Cardiac fibroblast (primary cell): ENCODE measurements around the gene ATP11A.

Experiments used
- DNase-seq, 2 donors: peaks; one replicate each; pipeline versions ENCODE4 v3.0.0 to v3.0.0-alpha.2; 2010; ENCODE audit warnings: low read depth in 2 of 2
- H3K4me3 ChIP-seq, 2 donors: replicated peaks in 1 of 2; 1 replicate in 1 of 2; 2 replicates in 1 of 2; pipeline ENCODE4 v1.5.1; 2011; ENCODE audit warnings: low read depth in 2 of 2, low read length in 2 of 2, mild to moderate bottlenecking in 2 of 2, moderate library complexity in 1 of 2
- CTCF ChIP-seq: IDR thresholded peaks from one replicate; pipeline ENCODE4 v1.5.1; 2011; ENCODE audit warnings: low read depth, mild to moderate bottlenecking, low read length, inconsistent platforms

The ATP11A gene

DNA sequence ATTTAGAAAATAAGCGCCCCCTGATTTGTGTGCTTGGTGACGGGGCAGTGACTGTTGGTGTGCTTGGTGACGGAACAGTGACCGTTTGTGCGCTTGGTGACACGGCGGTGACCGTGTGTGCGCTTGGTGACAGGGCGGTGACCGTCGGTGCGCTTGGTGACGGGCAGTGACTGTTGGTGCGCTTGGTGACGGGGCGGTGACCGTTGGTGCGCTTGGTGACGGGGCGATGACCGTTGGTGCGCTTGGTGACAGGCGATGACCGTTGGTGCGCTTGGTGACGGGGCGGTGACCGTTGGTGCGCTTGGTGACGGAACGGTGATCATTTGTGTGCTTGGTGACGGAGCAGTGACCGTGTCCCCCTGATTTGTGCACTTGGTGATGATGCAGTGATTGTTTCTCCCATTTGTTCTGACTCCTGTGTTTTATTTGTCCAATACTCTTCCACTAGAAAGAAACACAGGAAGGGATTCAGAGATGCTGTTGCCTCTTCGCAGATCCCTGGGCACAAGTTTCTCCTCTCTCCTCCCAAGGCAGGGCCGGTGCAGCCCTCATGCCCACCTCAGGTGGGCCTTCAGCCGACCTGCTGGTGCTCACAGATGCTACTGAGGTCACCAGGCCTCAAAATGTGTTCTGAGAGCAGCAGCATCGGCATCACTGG is 128.3 kb downstream of the ATP11A start:
- DNase-seq, result no peak
- H3K4me3 ChIP-seq, result no peak overlapping the region
- no peak for TF ChIP-seq CTCF

DNA sequence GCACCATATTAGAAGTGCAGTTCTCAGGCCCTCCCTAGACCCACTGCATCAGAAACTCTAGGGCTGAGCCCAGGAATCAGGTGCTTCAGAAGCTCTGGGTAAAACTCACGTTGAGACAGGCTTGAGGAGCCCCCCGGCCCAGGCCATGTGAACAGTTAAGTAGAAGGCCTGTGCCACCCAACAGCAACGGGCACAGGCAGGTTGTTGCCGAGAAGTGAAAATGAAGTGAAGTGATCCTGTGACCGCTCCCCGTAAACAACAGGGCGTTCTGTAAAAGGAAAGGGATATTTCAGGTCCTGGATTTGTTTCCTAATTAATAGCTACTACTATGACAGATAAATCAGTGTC is 128.8 kb downstream of the ATP11A start:
- no peak for DNase-seq
- H3K4me3 ChIP-seq, result no peak overlapping the region
- no peak for TF ChIP-seq CTCF

- TF ChIP-seq CTCF, result no peak
- no peak overlapping the region for H3K4me3 ChIP-seq
- no peak for DNase-seq
Measured at GRCh38 chr13:112819111-112819510, 129.3 kb downstream of the ATP11A start.

DNA sequence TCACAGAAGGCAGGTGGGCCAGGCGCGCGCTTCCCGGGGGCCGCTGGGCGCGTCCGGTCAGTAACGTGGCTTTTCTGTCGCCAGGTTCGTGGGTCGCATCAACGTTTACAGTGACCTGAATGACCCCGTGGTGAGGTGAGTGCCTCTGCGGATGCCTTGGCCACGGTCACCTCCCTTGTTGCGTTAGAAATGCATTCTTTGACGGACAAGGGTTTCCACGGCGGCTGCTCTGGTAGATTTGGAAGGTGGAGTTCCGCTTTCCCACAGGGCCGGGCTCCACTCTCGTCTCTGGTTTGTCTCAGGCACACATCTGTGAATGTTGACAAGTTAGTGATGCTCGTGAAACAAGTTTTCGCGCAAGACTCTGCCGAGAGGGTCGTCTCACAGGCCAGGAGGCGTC is 130.0 kb downstream of the ATP11A start:
- H3K4me3 ChIP-seq, result no peak overlapping the region
- DNase-seq, result no peak
- TF ChIP-seq CTCF, result no peak

DNA sequence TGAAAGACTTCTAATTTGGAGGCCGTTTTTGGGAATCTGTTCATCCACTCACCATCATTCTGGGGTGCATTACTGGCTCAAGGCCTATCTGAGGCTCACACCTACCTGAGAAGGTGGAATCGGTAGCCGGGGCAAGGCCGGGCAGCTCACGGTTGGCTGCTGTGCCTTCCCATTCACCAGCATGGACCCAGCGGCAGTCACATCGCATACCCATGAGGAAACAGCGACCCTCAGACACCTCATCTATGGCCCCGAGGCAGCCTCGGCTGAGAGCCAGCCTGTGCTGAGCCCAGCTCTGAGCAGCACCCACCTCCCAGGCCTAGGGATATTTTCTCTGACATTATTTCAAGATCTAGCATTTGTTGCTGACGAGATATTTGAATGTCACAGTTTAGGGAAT is 130.5 kb downstream of the ATP11A start:
- no peak for TF ChIP-seq CTCF
- no peak overlapping the region for H3K4me3 ChIP-seq
- no peak for DNase-seq

GRCh38 chr13:112821340-112822055 is 131.7 kb downstream of the ATP11A start:
- TF ChIP-seq CTCF, result no peak
- DNase-seq, result no peak
- H3K4me3 ChIP-seq, result no peak overlapping the region

DNA sequence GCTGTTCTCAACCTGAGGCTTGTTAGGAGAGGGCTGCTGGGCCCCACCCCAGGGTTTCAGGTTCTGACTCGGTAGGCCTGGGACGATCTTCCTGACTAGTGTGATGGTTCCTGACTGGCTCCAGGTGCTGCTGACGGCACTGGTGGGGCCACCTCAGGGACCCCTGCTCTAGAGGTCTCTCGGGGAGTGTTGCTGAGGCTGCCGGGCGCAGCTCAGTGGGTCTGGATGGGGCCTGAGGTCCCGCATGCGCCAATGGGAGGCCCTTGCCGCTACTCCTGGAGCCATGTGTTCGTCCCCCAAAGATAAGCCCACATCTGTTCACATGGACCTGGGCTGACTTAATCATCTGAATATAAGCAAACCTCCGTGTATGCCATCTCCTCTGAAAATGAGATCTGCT is 133.0 kb downstream of the ATP11A start:
- no peak for TF ChIP-seq CTCF
- no peak for DNase-seq
- no peak overlapping the region for H3K4me3 ChIP-seq
